ENCODE data around the gene TREML1.

TREML1 gene

DNA sequence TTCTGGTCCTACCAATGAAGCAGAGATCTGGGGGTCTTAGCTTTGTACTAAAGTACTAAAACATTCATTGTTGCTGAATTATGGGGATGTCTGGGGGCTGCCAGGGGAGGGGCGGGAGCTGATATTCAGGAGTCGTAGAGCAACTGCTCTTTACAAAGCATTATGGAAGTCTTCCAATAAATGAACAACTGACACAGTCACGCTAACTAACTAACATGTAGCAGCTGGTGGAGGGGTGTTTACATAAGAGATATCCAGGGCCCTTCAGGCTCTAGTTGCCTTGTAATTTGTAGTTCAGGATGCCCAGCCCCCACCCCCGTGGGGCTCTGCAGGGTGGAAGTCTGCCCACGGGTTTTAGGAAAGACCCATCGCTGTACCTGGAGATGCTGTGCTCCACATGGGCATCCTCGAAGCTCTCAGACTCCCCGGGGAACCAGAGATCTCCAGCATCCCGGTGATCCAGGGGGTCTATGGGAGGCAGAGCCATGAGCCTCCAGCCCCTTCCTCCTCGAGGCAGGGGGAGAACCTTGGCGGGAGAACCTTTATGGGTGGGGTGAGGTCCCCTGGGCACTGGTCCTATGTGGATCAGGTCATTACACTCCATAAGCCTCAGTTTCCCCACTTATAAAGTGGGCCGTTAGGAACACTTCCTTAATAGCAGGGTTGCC, 5.4 kb upstream of the TREML1 start:
- TF ChIP-seq NFIC (IDR thresholded peaks at IDR 0.05) (no peak), TAF1 (IDR thresholded peaks at IDR 0.05; ENCODE audit: low read depth) (no peak), EP300 (IDR thresholded peaks at IDR 0.05; ENCODE audit: borderline replicate concordance) (no peak), ZBTB7A (IDR thresholded peaks at IDR 0.05; ENCODE audit: low read depth) (no peak), TEAD4 (IDR thresholded peaks at IDR 0.05) (no peak), TCF12 (IDR thresholded peaks at IDR 0.05; ENCODE audit: low read depth) (no peak), CEBPB (IDR thresholded peaks at IDR 0.05) (no peak), CREB1 (IDR thresholded peaks at IDR 0.05; ENCODE audit: low read depth) (no peak), RAD21 (IDR thresholded peaks at IDR 0.05; ENCODE audit: low read depth) (no peak), FOXM1 (IDR thresholded peaks at IDR 0.05; ENCODE audit: borderline replicate concordance, low read depth) (no peak)
- TF ChIP-seq, protein P1, sequence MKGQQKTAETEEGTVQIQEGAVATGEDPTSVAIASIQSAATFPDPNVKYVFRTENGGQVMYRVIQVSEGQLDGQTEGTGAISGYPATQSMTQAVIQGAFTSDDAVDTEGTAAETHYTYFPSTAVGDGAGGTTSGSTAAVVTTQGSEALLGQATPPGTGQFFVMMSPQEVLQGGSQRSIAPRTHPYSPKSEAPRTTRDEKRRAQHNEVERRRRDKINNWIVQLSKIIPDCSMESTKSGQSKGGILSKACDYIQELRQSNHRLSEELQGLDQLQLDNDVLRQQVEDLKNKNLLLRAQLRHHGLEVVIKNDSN (IDR thresholded peaks at IDR 0.05) = no peak
- TF ChIP-seq, protein P2, sequence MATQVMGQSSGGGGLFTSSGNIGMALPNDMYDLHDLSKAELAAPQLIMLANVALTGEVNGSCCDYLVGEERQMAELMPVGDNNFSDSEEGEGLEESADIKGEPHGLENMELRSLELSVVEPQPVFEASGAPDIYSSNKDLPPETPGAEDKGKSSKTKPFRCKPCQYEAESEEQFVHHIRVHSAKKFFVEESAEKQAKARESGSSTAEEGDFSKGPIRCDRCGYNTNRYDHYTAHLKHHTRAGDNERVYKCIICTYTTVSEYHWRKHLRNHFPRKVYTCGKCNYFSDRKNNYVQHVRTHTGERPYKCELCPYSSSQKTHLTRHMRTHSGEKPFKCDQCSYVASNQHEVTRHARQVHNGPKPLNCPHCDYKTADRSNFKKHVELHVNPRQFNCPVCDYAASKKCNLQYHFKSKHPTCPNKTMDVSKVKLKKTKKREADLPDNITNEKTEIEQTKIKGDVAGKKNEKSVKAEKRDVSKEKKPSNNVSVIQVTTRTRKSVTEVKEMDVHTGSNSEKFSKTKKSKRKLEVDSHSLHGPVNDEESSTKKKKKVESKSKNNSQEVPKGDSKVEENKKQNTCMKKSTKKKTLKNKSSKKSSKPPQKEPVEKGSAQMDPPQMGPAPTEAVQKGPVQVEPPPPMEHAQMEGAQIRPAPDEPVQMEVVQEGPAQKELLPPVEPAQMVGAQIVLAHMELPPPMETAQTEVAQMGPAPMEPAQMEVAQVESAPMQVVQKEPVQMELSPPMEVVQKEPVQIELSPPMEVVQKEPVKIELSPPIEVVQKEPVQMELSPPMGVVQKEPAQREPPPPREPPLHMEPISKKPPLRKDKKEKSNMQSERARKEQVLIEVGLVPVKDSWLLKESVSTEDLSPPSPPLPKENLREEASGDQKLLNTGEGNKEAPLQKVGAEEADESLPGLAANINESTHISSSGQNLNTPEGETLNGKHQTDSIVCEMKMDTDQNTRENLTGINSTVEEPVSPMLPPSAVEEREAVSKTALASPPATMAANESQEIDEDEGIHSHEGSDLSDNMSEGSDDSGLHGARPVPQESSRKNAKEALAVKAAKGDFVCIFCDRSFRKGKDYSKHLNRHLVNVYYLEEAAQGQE (IDR thresholded peaks at IDR 0.05; ENCODE audit: low read depth) = no peak

DNA sequence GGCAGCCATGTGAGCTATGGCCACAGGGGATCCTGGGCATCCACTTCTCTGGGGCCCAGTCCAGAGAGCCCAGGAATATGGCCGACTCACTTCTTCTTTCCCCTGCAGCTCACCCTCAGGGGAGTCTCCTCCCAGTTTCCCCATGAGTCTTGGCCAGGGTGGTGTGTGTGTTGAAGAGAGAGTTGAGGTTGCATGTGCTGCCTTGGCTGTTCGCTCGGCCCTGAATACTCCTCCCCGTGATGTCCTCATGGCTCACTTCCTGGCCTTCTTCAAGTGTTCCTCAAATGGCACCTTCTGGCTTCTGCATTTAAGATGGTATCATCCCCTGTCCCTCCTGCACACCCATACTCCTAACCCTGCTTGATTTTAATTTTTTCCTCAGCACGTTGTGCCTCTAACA, 3.2 kb upstream of the TREML1 start:
- no peak for TF ChIP-seq EP300 (IDR thresholded peaks at IDR 0.05; ENCODE audit: borderline replicate concordance)
- no peak for TF ChIP-seq YY1 (IDR thresholded peaks at IDR 0.05; ENCODE audit: low read depth)
- TF ChIP-seq, protein P1 (IDR thresholded peaks at IDR 0.05) = no peak
- no peak for TF ChIP-seq EGR1 (IDR thresholded peaks at IDR 0.05)
- no peak for TF ChIP-seq ZBTB7A (IDR thresholded peaks at IDR 0.05; ENCODE audit: low read depth)
- no peak for TF ChIP-seq NFIC (IDR thresholded peaks at IDR 0.05)
- TF ChIP-seq, protein P2 (IDR thresholded peaks at IDR 0.05; ENCODE audit: low read depth) = no peak

DNA sequence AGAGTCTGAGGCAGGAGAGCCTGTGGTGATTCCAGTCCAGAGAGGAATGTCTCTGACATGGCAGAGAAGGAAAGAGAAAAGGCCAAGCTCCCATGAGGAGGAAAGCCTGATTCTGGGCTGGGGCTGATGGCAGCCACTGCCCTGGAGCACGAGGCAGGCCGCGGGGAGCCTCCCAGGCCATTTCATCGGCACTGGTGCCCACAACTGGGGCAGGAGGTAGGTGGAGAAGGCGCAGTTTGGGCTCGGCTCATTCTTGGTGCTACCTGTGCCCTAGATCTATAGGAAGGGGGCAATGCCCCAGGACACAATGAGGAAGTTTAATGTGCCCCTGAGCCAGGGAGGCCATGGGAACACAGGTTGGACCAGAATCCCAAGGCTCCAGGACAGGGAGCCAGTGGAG, 2.6 kb upstream of the TREML1 start:
- TF ChIP-seq YY1 (IDR thresholded peaks at IDR 0.05; ENCODE audit: low read depth) = no peak
- TF ChIP-seq CEBPB (IDR thresholded peaks at IDR 0.05) = no peak
- no peak for TF ChIP-seq TEAD4 (IDR thresholded peaks at IDR 0.05)
- no peak for TF ChIP-seq FOXM1 (IDR thresholded peaks at IDR 0.05; ENCODE audit: borderline replicate concordance, low read depth)
- TF ChIP-seq, protein P2 (IDR thresholded peaks at IDR 0.05; ENCODE audit: low read depth) = no peak
- no peak for TF ChIP-seq EP300 (IDR thresholded peaks at IDR 0.05; ENCODE audit: borderline replicate concordance)
- TF ChIP-seq, protein P3, sequence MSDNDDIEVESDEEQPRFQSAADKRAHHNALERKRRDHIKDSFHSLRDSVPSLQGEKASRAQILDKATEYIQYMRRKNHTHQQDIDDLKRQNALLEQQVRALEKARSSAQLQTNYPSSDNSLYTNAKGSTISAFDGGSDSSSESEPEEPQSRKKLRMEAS (IDR thresholded peaks at IDR 0.05) = no peak
- no peak for TF ChIP-seq NFIC (IDR thresholded peaks at IDR 0.05)
- TF ChIP-seq, protein P1 (IDR thresholded peaks at IDR 0.05) = no peak
- TF ChIP-seq CREB1 (IDR thresholded peaks at IDR 0.05; ENCODE audit: low read depth) = no peak
- no peak for TF ChIP-seq TCF12 (IDR thresholded peaks at IDR 0.05; ENCODE audit: low read depth)
- no peak for TF ChIP-seq RAD21 (IDR thresholded peaks at IDR 0.05; ENCODE audit: low read depth)
- no peak for TF ChIP-seq TAF1 (IDR thresholded peaks at IDR 0.05; ENCODE audit: low read depth)

DNA sequence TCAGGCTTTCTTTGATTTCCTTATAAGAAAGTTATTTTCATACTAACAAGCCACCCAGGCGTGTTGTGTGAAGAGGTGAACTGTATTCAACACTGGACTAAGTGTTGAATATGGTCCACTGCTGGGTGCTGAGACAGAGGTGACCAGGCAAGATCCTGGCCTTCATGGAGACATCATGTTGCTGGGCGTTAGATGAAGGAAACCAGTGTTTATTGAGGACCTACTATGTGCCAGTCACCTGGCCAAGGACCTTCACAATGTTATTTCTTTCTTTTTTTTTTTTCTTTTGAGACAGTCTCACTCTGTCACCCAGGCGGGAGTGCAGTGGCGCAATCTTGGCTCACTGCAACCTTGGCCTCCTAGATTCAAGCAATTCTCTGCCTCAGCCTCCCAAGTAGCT, 1.9 kb upstream of the TREML1 start:
- TF ChIP-seq, protein P3 (IDR thresholded peaks at IDR 0.05) = no peak
- TF ChIP-seq CEBPB (IDR thresholded peaks at IDR 0.05) (no peak), ZBTB7A (IDR thresholded peaks at IDR 0.05; ENCODE audit: low read depth) (no peak), RAD21 (IDR thresholded peaks at IDR 0.05; ENCODE audit: low read depth) (no peak), TAF1 (IDR thresholded peaks at IDR 0.05; ENCODE audit: low read depth) (no peak), CREB1 (IDR thresholded peaks at IDR 0.05; ENCODE audit: low read depth) (no peak), NFIC (IDR thresholded peaks at IDR 0.05) (no peak), EGR1 (IDR thresholded peaks at IDR 0.05) (no peak), TCF12 (IDR thresholded peaks at IDR 0.05; ENCODE audit: low read depth) (no peak), TEAD4 (IDR thresholded peaks at IDR 0.05) (no peak), YY1 (IDR thresholded peaks at IDR 0.05; ENCODE audit: low read depth) (no peak), EP300 (IDR thresholded peaks at IDR 0.05; ENCODE audit: borderline replicate concordance) (no peak), FOXM1 (IDR thresholded peaks at IDR 0.05; ENCODE audit: borderline replicate concordance, low read depth) (no peak)
- TF ChIP-seq, protein P2 (IDR thresholded peaks at IDR 0.05; ENCODE audit: low read depth) = no peak
- TF ChIP-seq, protein P1 (IDR thresholded peaks at IDR 0.05) = no peak

All from Ishikawa (cell line).